Measurements from ENCODE around the gene ASB15.

Gene ASB15

DNA sequence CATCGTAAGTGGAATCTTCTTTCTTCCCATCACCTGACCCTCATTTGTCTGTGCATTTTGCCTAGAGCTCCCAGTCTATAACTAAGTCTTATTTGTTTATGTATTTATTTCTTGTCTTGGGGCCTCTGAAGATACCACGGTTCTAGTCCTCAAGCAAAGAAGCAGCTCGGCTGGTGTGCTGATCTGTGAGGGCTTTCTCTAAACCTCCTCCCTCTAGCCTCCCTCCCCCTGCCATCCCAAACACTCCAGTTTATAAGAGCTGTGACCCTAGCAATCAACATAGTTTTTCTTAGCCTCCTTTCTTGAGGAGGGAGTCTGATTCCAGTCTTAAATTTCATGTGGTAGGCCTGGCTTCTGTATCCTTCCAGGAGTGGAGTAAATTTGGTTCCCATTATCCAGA lies 28.3 kb upstream of the ASB15 start:
- ATAC-seq: no peak
- TF ChIP-seq, protein P1, sequence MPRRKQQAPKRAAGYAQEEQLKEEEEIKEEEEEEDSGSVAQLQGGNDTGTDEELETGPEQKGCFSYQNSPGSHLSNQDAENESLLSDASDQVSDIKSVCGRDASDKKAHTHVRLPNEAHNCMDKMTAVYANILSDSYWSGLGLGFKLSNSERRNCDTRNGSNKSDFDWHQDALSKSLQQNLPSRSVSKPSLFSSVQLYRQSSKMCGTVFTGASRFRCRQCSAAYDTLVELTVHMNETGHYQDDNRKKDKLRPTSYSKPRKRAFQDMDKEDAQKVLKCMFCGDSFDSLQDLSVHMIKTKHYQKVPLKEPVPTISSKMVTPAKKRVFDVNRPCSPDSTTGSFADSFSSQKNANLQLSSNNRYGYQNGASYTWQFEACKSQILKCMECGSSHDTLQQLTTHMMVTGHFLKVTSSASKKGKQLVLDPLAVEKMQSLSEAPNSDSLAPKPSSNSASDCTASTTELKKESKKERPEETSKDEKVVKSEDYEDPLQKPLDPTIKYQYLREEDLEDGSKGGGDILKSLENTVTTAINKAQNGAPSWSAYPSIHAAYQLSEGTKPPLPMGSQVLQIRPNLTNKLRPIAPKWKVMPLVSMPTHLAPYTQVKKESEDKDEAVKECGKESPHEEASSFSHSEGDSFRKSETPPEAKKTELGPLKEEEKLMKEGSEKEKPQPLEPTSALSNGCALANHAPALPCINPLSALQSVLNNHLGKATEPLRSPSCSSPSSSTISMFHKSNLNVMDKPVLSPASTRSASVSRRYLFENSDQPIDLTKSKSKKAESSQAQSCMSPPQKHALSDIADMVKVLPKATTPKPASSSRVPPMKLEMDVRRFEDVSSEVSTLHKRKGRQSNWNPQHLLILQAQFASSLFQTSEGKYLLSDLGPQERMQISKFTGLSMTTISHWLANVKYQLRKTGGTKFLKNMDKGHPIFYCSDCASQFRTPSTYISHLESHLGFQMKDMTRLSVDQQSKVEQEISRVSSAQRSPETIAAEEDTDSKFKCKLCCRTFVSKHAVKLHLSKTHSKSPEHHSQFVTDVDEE (CRISPR knock-in tag; IDR thresholded peaks at IDR 0.05): no peak
- TF ChIP-seq TCF4 (CRISPR knock-in tag; IDR thresholded peaks at IDR 0.05; ENCODE audit: borderline replicate concordance) (no peak), CREB5 (CRISPR knock-in tag; IDR thresholded peaks at IDR 0.05; ENCODE audit: low read depth) (no peak), GLIS3 (CRISPR knock-in tag; IDR thresholded peaks at IDR 0.05) (no peak), ZFP30 (CRISPR knock-in tag; IDR thresholded peaks at IDR 0.05) (no peak), ZNF565 (CRISPR knock-in tag; conservative IDR thresholded peaks at IDR 0.05; ENCODE audit: low read depth) (no peak), ZFP3 (CRISPR knock-in tag; IDR thresholded peaks at IDR 0.05) (no peak), TOX (CRISPR knock-in tag; IDR thresholded peaks at IDR 0.05; ENCODE audit: borderline replicate concordance) (no peak), PATZ1 (CRISPR knock-in tag; IDR thresholded peaks at IDR 0.05; ENCODE audit: borderline replicate concordance) (no peak), BACH2 (CRISPR knock-in tag; IDR thresholded peaks at IDR 0.05; ENCODE audit: borderline replicate concordance) (no peak), ZC3H10 (CRISPR knock-in tag; IDR thresholded peaks at IDR 0.05) (no peak), CSDC2 (CRISPR knock-in tag; IDR thresholded peaks at IDR 0.05) (no peak), SNAI2 (CRISPR knock-in tag; IDR thresholded peaks at IDR 0.05) (no peak), PPARA (CRISPR knock-in tag; IDR thresholded peaks at IDR 0.05; ENCODE audit: borderline replicate concordance) (no peak), ARNTL (CRISPR knock-in tag; IDR thresholded peaks at IDR 0.05; ENCODE audit: borderline replicate concordance, low read depth) (no peak), POU6F1 (CRISPR knock-in tag; IDR thresholded peaks at IDR 0.05; ENCODE audit: borderline replicate concordance, low read depth) (no peak), ZNF8 (CRISPR knock-in tag; IDR thresholded peaks at IDR 0.05) (no peak), OSR1 (CRISPR knock-in tag; IDR thresholded peaks at IDR 0.05) (no peak)
- TF ChIP-seq, protein P2, sequence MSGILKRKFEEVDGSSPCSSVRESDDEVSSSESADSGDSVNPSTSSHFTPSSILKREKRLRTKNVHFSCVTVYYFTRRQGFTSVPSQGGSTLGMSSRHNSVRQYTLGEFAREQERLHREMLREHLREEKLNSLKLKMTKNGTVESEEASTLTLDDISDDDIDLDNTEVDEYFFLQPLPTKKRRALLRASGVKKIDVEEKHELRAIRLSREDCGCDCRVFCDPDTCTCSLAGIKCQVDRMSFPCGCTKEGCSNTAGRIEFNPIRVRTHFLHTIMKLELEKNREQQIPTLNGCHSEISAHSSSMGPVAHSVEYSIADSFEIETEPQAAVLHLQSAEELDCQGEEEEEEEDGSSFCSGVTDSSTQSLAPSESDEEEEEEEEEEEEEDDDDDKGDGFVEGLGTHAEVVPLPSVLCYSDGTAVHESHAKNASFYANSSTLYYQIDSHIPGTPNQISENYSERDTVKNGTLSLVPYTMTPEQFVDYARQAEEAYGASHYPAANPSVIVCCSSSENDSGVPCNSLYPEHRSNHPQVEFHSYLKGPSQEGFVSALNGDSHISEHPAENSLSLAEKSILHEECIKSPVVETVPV (CRISPR knock-in tag; IDR thresholded peaks at IDR 0.05): no peak

DNA sequence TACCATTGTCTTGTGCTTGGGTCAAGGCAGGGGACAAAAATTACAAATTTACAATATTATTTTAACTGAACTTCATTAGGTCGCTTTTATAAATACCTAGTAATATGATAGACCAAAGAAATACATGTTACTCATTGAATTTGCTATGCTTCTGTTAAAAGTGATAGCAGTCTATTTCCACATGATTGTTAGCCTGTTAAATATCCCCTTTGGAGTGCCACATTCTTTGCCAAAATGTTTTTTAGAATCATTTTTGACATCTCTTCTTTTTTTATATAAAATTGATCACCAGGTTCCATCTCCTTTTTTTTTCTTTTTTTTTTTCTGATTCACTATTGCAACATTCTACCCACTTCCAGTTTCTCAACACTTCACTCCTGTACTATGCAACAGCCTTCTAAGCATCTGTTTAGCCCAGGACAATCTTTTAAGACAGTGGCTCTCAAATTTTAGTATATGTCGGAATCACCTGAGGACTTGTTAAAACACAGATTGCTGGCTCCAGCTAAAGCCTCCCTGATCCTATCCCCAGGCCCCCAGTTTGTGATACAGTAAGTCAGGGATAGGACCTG lies 27.6 kb upstream of the ASB15 start:
- TF ChIP-seq, protein P1 (CRISPR knock-in tag; IDR thresholded peaks at IDR 0.05): no peak
- TF ChIP-seq PPARA (CRISPR knock-in tag; IDR thresholded peaks at IDR 0.05; ENCODE audit: borderline replicate concordance) (no peak), CSDC2 (CRISPR knock-in tag; IDR thresholded peaks at IDR 0.05) (no peak), BACH2 (CRISPR knock-in tag; IDR thresholded peaks at IDR 0.05; ENCODE audit: borderline replicate concordance) (no peak), ZFP30 (CRISPR knock-in tag; IDR thresholded peaks at IDR 0.05) (no peak), ARNTL (CRISPR knock-in tag; IDR thresholded peaks at IDR 0.05; ENCODE audit: borderline replicate concordance, low read depth) (no peak), GLIS3 (CRISPR knock-in tag; IDR thresholded peaks at IDR 0.05) (no peak), ZNF565 (CRISPR knock-in tag; conservative IDR thresholded peaks at IDR 0.05; ENCODE audit: low read depth) (no peak), ZNF70 (CRISPR knock-in tag; IDR thresholded peaks at IDR 0.05) (no peak), POU6F1 (CRISPR knock-in tag; IDR thresholded peaks at IDR 0.05; ENCODE audit: borderline replicate concordance, low read depth) (no peak), RARB (CRISPR knock-in tag; IDR thresholded peaks at IDR 0.05) (no peak), TCF4 (CRISPR knock-in tag; IDR thresholded peaks at IDR 0.05; ENCODE audit: borderline replicate concordance) (no peak)
- no peak for ATAC-seq
